ENCODE measurements around the gene INPP4A.

INPP4A gene

DNA sequence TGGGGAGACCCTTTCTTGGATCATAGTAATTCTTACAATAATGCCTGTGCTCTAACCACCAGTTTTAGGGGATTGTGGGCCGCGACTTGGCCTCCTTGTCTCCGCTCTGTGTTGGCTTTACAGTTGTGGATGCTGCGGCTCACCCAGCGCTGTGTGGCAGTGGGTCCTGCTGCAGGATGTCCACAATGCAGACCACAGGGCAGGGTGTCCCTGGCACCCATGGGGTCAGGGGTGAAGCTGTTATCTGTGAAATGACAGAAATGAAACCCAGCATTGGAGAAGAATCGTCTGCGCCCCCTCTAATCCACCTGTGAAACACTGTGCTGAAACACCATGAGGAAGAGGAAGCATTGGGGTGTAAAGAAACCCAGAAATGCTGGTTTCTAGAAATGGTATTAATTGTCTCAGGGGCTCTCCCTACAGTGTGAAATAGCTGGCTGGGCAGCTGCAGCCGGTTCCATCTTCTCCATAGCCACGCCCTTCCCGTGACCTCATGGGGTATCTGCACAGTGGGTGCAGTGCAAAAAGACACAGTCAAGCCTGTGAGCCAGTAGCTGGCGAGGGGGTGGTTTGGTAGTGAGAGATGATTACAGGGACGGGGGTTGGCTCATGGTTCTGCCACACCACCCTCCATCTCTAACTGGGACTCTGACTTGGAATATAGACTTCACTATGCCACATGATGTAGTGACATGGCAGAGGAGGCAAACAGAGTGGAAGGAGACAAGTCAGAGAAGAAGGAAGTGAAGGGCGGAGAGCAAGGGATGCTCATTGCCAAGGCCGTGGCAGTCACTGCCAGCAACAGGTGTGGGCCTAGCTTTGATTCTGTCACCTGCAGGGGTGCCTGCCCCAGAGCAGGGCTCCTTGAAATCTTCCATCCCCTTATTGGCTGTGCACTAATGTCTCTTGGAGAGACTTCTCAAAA lies 16.2 kb downstream of the INPP4A start:
- no peak for DNase-seq (ENCODE audit: low spot score)

GRCh38 chr2:98461498-98462049 lies 16.9 kb downstream of the INPP4A start:
- DNase-seq (ENCODE audit: low spot score), result no peak

GRCh38 chr2:98463081-98463481 lies 18.4 kb downstream of the INPP4A start:
- DNase-seq (ENCODE audit: low spot score), result no peak

DNA sequence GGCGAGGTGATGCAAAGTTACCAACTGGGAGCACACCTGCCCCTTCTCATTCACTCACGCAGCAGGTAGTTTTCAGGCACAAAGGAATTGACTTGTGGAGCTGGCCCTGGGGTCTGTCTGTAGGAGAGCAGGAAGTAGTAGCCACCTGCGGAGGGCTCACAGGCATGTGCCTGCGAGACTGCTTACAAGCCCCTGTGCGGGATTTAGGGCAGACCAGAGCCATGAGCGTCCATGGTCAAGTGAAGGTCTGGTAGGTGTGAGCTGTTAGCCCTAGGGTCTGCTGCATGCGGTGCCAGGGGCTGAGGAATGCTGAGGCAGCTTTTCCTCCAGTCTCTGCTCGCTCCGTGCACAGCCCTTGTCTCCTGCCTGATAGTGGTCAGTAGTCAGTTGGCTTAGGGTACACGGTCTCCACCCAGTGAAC lies 18.9 kb downstream of the INPP4A start:
- DNase-seq (ENCODE audit: low spot score), result no peak

DNA sequence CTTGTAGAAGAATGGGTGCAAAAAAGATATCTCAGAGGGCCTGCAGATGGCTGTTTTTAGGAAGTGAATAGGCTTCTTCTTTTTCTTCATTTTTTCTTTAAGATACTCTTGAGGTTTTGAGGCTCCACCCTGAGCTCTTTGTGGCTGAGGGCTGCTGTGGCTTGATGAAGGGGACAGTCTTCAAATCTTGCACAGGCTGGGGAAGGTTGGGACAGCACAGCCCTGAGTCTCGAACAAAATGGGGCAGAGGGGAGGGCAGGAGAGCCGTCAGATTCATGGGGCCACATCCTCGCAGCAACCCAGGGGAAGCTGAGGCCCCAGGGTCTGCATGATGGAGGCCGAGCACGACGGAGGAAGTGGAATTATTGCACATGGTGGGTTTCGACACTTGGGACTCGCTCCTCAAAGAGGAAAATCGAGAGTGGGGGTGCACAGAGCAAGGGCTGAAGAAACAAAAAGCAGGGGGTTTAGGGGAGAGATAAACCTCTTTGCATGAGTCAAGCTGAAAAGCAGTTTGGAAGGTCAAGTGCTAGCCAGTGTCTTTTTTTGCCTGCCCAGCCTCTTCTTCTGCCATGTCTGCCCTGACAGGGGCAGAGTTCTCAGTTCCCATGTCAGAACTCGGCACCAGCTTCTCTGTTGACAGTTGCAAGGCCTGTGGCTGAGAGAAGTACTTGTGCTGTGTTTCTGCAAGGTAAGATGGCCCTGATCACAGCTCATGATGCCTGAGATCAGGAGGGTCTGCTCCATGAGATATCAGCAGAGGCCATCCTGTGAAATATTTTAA lies 19.5 kb downstream of the INPP4A start:
- no peak for DNase-seq (ENCODE audit: low spot score)

GRCh38 chr2:98464772-98465310 lies 20.2 kb downstream of the INPP4A start:
- no peak for DNase-seq (ENCODE audit: low spot score)

DNA sequence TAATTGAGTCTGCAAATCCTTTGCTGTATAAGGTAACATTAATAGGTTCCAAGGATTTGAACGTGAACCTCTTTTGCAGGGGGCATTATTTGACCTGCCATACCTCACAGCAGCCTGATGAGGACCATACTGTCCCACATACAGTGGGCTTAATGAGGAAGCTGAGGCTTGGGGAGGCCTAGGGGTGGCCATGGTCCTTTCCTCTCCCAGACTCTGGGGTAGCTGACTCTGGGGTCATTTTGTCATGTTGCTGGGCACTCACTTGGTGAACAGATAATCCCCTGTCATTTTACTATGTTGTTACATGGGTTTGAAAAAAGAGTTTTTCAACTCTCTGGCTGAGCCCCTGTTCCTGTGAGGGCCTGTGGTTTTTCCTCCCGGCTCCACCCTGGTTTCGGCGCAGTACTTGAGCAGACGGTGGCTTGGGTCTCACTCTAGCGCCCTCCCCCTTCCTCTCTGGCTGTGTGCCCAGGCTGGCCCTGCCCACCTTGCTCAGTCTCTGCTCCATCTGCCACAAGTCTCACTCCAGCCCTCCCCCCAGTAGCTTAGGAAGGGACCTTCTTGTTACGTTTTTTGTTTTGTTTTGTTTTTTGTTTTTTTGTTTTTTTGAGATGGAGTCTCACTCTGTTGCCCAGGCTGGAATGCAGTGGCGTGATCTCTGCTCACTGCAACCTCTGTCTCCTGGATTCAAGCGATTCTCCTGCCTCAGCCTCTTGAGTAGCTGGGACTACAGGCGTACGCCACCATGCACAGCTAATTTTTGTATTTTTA lies 21.0 kb downstream of the INPP4A start:
- no peak for DNase-seq (ENCODE audit: low spot score)

DNA sequence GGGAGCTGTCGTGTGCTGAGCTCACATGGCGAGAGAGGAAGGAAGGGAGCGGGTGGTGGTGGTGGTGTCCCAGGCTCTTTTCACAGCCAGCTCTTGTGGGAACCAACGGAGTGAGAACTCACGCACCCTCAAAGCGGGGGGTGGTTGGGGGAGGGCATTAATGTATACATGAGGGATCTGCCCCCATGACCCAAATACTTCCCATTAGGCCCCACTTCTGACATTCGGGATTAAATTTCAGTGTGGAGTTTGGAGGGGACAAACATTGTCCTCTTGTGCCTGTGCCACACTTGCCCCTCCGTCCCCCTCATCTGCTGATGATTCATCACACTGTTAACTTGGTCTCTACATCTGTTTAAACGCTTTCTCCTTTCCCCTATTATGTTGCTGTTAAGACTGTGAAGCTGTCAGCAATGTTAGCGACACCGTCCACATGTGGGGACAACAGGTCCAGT lies 22.5 kb downstream of the INPP4A start:
- no peak for DNase-seq (ENCODE audit: low spot score)

GRCh38 chr2:98467652-98468051 lies 23.0 kb downstream of the INPP4A start:
- DNase-seq (ENCODE audit: low spot score), result no peak

DNA sequence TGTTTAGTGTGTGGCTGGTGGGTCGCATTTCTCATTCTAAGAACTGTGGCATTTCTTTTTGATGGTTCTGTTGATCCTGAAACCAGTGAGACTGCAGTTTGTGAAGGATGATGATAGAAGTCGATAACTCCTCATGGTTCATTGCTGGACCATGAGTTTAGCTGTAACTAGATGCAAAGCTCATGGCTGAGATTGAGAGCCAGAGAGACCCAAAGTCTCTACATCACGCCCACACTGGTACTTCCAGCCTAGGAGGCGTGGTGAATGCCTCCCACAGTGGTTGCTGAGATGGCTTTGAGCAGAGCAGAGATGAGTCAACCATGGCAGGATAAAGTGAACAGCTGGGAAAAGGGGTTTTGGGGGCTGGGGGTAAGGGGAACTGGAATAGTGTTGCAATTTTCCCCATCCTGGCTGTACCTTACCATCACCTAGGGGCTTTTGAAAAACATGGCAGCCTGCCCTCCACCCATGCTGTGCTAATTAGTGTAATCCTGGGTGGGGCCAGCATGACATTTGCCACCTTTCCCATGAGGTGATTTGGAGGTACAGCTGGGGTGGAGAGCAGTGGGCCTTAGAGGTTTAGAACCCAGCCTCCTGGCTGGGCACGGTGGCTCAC lies 24.1 kb downstream of the INPP4A start:
- DNase-seq (ENCODE audit: low spot score), result no peak

GRCh38 chr2:98469862-98470544 lies 25.3 kb downstream of the INPP4A start:
- no peak for DNase-seq (ENCODE audit: low spot score)

GRCh38 chr2:98470851-98471255 lies 26.2 kb downstream of the INPP4A start:
- no peak for DNase-seq (ENCODE audit: low spot score)

DNA sequence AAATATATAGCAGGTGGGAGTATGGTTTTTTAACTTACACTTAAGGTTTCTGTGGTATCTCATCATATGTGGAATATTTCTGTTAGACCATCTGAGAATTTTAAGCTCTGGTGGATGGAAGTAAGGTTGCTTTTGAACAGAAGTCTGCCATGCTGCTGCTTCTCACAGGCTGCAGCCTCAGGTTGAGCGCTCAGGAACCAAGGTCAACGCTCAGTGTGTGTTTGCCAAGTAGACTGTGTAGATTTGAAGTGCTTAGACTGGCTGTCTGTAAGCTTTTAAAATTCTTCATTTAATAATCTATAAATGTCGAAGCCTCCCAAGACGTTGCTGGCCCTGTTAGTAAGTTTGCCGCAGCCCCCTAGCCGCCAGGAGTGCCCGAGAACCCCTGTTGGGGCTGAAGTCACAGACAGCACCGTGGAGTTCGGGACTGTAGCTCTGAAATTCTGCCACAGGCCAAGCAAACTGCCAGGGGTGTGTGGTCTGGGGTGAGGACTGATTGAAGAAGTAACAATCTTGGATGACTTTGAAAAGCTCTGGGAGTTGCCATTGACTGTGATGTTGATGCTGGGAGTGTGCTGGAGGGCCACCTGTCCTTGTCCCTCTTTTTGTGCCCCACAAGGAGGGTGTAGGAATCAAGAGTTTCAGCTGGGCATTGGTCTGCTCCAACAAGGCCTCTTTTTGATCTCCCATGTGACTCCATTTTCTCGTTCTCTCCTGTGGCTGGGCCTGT lies 26.9 kb downstream of the INPP4A start:
- DNase-seq (ENCODE audit: low spot score), result no peak

- no peak for DNase-seq (ENCODE audit: low spot score)
Observed at GRCh38 chr2:98472132-98472650, 27.5 kb downstream of the INPP4A start.

GRCh38 chr2:98472961-98473746 lies 28.5 kb downstream of the INPP4A start:
- no peak for DNase-seq (ENCODE audit: low spot score)

DNA sequence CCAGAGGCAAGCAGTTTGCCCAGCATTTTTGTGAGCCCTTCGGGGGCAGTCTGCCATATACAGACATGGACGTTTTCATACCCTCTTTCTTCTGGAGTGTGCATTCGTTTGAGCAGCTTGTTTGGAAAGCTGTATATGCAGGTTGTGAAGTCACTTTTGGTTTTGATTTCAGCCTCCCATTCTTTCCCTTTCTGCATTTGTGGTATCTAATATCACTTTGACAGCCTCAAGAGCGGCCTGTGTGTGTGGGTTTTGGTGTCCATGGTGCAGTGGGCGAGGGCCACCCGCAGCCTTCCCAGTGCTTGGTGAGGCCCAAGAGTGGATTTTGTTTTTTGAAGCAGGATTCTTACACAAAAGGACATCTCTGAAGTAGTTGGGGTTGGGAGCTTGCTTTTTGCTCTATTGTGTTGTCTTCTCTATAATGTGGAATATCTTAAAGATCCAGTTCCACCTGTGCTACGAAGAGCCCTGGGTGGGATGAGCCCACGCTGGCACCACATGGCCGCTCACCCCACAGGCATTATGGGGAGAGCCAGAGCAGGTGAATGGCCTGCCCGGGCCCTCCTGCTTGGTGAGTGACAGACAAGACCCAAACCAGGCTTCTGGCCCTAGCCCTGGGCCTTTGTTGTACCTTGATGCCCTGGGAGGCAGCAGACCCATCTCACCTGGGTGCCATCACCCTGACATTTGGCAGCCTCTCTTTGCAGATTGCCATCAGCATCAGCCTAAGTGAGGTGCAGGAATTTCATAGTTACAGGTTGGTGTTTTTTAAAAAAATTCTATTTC lies 29.5 kb downstream of the INPP4A start:
- no peak for DNase-seq (ENCODE audit: low spot score)

- no peak for DNase-seq (ENCODE audit: low spot score)
Observed at GRCh38 chr2:98474979-98475632, 30.4 kb downstream of the INPP4A start.
